RWPE2 (cell line): ENCODE data around the gene KLHL36.

ENCODE experiments used
- ATAC-seq: fragments of 200-7000 bp; cut with Tn5 transposase; 3 replicates; pipeline ENCODE4 v1.9.1; 2021; ENCODE audit warnings: low read depth
- DNase-seq: peaks from one replicate; pipeline ENCODE4 v3.0.0-alpha.2; 2020; ENCODE audit warnings: low spot score
- H3K27ac ChIP-seq: fragments of 450-650 bp; 2 replicates; pipeline ENCODE4 v1.5.1; 2017; ENCODE audit warnings: mild to moderate bottlenecking; ENCODE audit not compliant: poor library complexity, severe bottlenecking
- H3K27me3 ChIP-seq: fragments of 250-450 bp; sonication (Bioruptor Pico); 2 replicates; pipeline ENCODE4 v1.5.1; 2021; ENCODE audit warnings: mild to moderate bottlenecking, moderate library complexity; ENCODE audit not compliant: insufficient read depth, poor library complexity, severe bottlenecking
- H3K36me3 ChIP-seq: fragments of 250-450 bp; sonication (Bioruptor Pico); 2 replicates; pipeline ENCODE4 v1.5.1; 2020; ENCODE audit warnings: low read depth, mild to moderate bottlenecking, moderate library complexity
- H3K4me1 ChIP-seq: fragments of 250-450 bp; sonication (Bioruptor Pico); 2 replicates; pipeline ENCODE4 v1.5.1; 2021; ENCODE audit warnings: mild to moderate bottlenecking, moderate library complexity; ENCODE audit not compliant: insufficient read depth, poor library complexity, severe bottlenecking
- H3K4me3 ChIP-seq: fragments of 250-450 bp; sonication (Bioruptor Pico); 2 replicates; pipeline ENCODE4 v1.5.1; 2021; ENCODE audit warnings: mild to moderate bottlenecking, moderate library complexity; ENCODE audit not compliant: severe bottlenecking
- H3K9me3 ChIP-seq: fragments of 250-450 bp; sonication (Bioruptor Pico); 2 replicates; pipeline ENCODE4 v1.5.1; 2021; ENCODE audit warnings: mild to moderate bottlenecking, moderate library complexity; ENCODE audit not compliant: severe bottlenecking
- TF ChIP-seq, protein P1 (sequence below): fragments of 450-650 bp; IDR thresholded peaks from one replicate; pipeline ENCODE4 v1.5.1; 2017; ENCODE audit warnings: mild to moderate bottlenecking, moderate library complexity; ENCODE audit not compliant: poor library complexity, severe bottlenecking

KLHL36 gene

DNA sequence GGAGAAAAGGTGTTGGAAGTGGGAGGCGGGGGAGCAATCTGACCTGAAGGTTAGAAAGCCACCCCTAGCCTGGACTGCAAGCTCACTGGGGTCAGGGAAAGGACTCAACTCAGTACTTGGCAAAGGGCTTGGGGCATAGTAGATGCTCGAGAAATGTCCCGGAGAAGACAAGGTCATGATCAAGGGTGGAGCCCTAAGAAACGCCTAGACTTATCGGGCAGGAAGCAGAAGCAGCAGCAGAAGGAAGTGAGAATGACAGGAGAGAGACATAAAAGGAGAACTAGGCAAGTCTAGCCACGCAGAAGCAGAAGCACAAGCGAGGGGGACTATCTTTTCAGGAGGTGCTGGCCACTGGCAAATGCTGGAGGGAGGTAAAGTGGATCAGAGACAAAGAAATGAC lies 40.6 kb upstream of the KLHL36 start:
- Histone ChIP-seq H3K4me3 (no peak overlapping the region), H3K27me3 (no peaks in the 10 kb centered on the region), H3K27ac (no peak overlapping the region), H3K36me3 (peaks cover 65% of the 10 kb centered on the region), H3K9me3 (peaks cover 8% of the 10 kb centered on the region), H3K4me1 (peaks cover 9% of the 10 kb centered on the region)
- TF ChIP-seq, protein P1, sequence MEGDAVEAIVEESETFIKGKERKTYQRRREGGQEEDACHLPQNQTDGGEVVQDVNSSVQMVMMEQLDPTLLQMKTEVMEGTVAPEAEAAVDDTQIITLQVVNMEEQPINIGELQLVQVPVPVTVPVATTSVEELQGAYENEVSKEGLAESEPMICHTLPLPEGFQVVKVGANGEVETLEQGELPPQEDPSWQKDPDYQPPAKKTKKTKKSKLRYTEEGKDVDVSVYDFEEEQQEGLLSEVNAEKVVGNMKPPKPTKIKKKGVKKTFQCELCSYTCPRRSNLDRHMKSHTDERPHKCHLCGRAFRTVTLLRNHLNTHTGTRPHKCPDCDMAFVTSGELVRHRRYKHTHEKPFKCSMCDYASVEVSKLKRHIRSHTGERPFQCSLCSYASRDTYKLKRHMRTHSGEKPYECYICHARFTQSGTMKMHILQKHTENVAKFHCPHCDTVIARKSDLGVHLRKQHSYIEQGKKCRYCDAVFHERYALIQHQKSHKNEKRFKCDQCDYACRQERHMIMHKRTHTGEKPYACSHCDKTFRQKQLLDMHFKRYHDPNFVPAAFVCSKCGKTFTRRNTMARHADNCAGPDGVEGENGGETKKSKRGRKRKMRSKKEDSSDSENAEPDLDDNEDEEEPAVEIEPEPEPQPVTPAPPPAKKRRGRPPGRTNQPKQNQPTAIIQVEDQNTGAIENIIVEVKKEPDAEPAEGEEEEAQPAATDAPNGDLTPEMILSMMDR: no peak
- DNase-seq: no peak
- no peak for ATAC-seq

DNA sequence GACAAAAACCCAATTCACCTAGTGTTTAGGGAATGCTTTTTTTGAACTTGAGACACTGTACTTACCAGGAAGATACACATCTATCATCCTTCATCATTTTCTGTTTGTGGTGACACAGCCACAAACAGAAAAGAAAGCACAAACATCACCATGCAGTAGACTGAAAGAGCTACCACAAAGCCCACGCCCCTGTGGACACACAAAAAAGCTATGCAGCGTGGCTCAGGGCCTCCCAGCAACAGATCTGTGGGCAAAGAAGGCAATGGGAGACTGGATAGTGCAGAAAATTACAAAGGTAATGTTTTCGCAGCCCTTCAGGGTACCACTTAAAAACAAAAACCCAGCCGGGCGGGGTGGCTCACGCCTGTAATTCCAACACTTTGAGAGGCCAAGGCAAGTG lies 40.0 kb upstream of the KLHL36 start:
- Histone ChIP-seq H3K36me3 (peaks cover 71% of the 10 kb centered on the region), H3K27ac (no peak overlapping the region), H3K4me1 (peaks cover 4% of the 10 kb centered on the region), H3K27me3 (no peaks in the 10 kb centered on the region), H3K4me3 (no peak overlapping the region), H3K9me3 (peaks cover 8% of the 10 kb centered on the region)
- TF ChIP-seq, protein P1: no peak
- DNase-seq: no peak
- ATAC-seq: no peak

DNA sequence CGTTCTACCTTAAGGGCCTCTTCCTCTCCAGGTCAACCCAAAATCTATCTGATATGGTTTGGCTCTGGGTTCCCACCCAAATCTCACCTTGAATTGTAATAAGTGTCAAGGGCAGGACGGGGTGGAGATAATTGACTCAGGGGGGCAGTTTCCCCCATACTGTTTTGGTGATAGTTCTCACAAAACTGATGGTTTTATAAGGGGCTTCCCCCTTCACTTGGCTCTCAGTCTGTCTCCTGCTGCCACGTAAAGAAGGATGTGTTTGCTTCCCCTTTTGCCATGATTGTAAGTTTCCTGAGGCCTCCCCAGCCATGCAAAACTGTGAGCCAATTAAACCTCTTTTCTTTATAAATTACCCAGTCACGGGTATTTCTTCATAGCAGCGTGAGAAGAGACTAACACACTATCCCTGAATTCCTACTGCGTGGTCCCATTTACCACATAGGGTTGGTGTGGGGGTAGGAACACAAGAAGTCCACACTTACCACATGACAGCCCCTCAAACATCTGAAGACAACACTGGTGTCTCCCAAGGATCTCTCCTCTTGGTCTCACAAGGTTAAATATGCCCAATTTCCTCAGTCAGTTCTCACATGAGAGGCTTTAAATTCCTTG lies 38.6 kb upstream of the KLHL36 start:
- H3K36me3 ChIP-seq: peaks cover 84% of the 10 kb centered on the region
- no peak overlapping the region for H3K27ac ChIP-seq
- no peak for ATAC-seq
- DNase-seq: no peak
- H3K4me1 ChIP-seq: no peaks in the 10 kb centered on the region
- no peaks in the 10 kb centered on the region for H3K27me3 ChIP-seq
- peaks cover 8% of the 10 kb centered on the region for H3K9me3 ChIP-seq
- H3K4me3 ChIP-seq: no peak overlapping the region
- TF ChIP-seq, protein P1: no peak

DNA sequence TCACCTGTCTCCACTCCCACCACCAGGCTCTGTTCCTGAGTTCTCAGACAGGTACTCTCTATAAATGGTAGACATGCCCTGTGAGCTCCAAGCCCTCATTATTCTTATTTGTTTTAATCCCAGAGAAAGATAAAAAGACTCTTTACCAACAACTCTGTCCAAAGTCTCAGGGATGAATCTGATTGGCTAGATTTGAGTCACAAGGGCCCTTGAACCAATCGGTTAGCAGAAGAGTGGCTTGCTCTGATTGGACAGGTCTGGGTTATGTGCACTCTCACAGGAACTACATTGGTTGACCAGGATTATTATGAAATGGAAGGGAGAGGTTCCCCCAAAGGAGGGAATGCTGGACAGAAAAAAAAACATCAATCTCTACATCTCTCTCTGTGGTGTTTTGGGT lies 37.9 kb upstream of the KLHL36 start:
- H3K4me3 ChIP-seq: no peak overlapping the region
- ATAC-seq (no peak), DNase-seq (no peak)
- no peak overlapping the region for H3K27ac ChIP-seq
- TF ChIP-seq, protein P1: no peak
- H3K4me1 ChIP-seq: peaks cover 3% of the 10 kb centered on the region
- peaks cover 6% of the 10 kb centered on the region for H3K9me3 ChIP-seq
- peaks cover 88% of the 10 kb centered on the region for H3K36me3 ChIP-seq
- H3K27me3 ChIP-seq: no peaks in the 10 kb centered on the region

DNA sequence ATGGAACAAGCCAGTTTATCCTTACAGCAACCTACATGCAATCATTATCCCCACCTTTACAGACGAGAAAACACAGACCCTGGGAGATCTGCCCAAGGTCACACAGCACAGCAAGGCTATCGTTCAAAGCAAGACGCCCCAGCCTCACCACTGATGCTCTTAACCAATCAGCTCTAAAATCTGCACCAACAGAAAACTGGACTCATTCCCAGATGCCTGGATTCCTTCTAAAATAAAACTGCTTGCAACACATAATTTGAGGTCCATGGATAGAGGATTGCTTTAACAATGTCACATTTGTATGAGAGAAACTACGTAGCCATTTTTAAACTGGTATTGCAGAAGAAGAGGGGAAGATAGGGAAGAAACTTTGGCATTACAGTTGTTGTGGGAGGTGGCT lies 37.3 kb upstream of the KLHL36 start:
- TF ChIP-seq, protein P1: no peak
- Histone ChIP-seq H3K27ac (no peak overlapping the region), H3K4me1 (peaks cover 9% of the 10 kb centered on the region), H3K9me3 (no peaks in the 10 kb centered on the region), H3K36me3 (peaks cover 88% of the 10 kb centered on the region), H3K4me3 (no peak overlapping the region), H3K27me3 (no peaks in the 10 kb centered on the region)
- no peak for DNase-seq
- no peak for ATAC-seq
